H1 (cell line): Measurements from ENCODE around the gene TNPO2.

Experiments used
- CEBPB ChIP-seq: IDR thresholded peaks from 2 replicates; pipeline ENCODE4 v1.6.1; 2012; ENCODE audit warnings: low read depth, low read length
- CHD2 ChIP-seq: IDR thresholded peaks from 2 replicates; pipeline ENCODE4 v1.6.1; 2012; ENCODE audit warnings: low read length, improper control_type of control experiment
- CTCF ChIP-seq, 3 experiments: IDR thresholded peaks; 1 replicate in 2 of 3; 2 replicates in 1 of 3; pipeline versions ENCODE4 v1.5.1 to v1.6.1; 2011; ENCODE audit warnings: low read length in 3 of 3, mild to moderate bottlenecking in 3 of 3, inconsistent platforms in 2 of 3, low read depth in 1 of 3, moderate library complexity in 1 of 3; ENCODE audit not compliant: insufficient read depth in 1 of 3; ENCODE audit errors: control extremely low read depth in 1 of 3
- HDAC2 ChIP-seq, 2 experiments: fragments of 300-600 bp in 1 of 2; sonication (generic) in 1 of 2; IDR thresholded peaks; 2 replicates each; pipeline ENCODE4 v1.6.1; 2011 to 2012; ENCODE audit warnings: low read depth in 2 of 2, low read length in 2 of 2, mild to moderate bottlenecking in 2 of 2, moderate library complexity in 2 of 2, borderline replicate concordance in 1 of 2, inconsistent platforms in 1 of 2
- MAX ChIP-seq: IDR thresholded peaks from 2 replicates; pipeline ENCODE4 v1.6.1; 2012; ENCODE audit warnings: inconsistent platforms
- PHF8 ChIP-seq: fragments of 200-600 bp; sonication (generic); conservative IDR thresholded peaks from 2 replicates; pipeline ENCODE4 v1.7.1; 2012; ENCODE audit warnings: low read depth, mild to moderate bottlenecking, inconsistent platforms, low read length, moderate library complexity
- POLR2A ChIP-seq, 2 experiments: IDR thresholded peaks; 1 replicate in 1 of 2; 2 replicates in 1 of 2; pipeline ENCODE4 v1.6.1; 2011; ENCODE audit warnings: low read depth in 2 of 2, low read length in 2 of 2, mild to moderate bottlenecking in 2 of 2; ENCODE audit errors: control extremely low read depth in 1 of 2
- POLR2AphosphoS5 ChIP-seq: IDR thresholded peaks from 2 replicates; pipeline ENCODE4 v1.6.1; 2011; ENCODE audit warnings: low read depth, low read length
- SP2 ChIP-seq: IDR thresholded peaks from 2 replicates; pipeline ENCODE4 v1.6.1; 2012; ENCODE audit warnings: mild to moderate bottlenecking, low read length, inconsistent platforms
- SUZ12 ChIP-seq: fragments of 200-600 bp; sonication (generic); IDR thresholded peaks from 2 replicates; pipeline ENCODE4 v1.6.1; 2012; ENCODE audit warnings: mild to moderate bottlenecking, inconsistent platforms, low read length, moderate library complexity, mixed read lengths

GRCh38 chr19:12670159-12670928 lies 53.4 kb downstream of the TNPO2 start:
- no peak for TF ChIP-seq PHF8
- no peak for TF ChIP-seq CTCF (IDR thresholded peaks at IDR 0.05; ENCODE audit: control extremely low read depth in 1 of 3, insufficient read depth in 1 of 3, low read depth in 1 of 3, low read length in 3 of 3)
- TF ChIP-seq SP2 = no peak
- TF ChIP-seq HDAC2 (IDR thresholded peaks at IDR 0.05; ENCODE audit: borderline replicate concordance in 1 of 2, low read depth in 2 of 2, low read length in 2 of 2) = no peak
- TF ChIP-seq SUZ12 = no peak
- no peak for TF ChIP-seq CHD2
- peak; percentile 42 to 61; a peak in 1 of 3 replicates for TF ChIP-seq POLR2A (IDR thresholded peaks at IDR 0.05; ENCODE audit: control extremely low read depth in 1 of 2, low read depth in 2 of 2, low read length in 2 of 2)
- TF ChIP-seq POLR2AphosphoS5 = peak; percentile 23; the same call in 1 of the 2 replicates
- TF ChIP-seq CEBPB = no peak
- TF ChIP-seq MAX = no peak
